Thyroid gland (tissue), 4 donors: Measurements from ENCODE around the gene BICD2.

Experiments used
- CTCF ChIP-seq, 6 experiments: fragments of 200-600 bp in 3 of 6; fragments of 450-650 bp in 3 of 6; sonication (generic) in 3 of 6; IDR thresholded peaks; one replicate each; pipeline ENCODE4 v1.5.1; 2016 to 2019; ENCODE audit warnings: antibody characterized with exemption in 6 of 6, mild to moderate bottlenecking in 2 of 6, inconsistent platforms in 1 of 6, moderate library complexity in 1 of 6
- POLR2A ChIP-seq, 2 donors: fragments of 450-650 bp; IDR thresholded peaks; one replicate each; pipeline ENCODE4 v1.6.1; 2017; ENCODE audit warnings: antibody characterized with exemption in 2 of 2, mild to moderate bottlenecking in 2 of 2, moderate library complexity in 1 of 2

- TF ChIP-seq CTCF (IDR thresholded peaks at IDR 0.05), result no peak
- TF ChIP-seq POLR2A (IDR thresholded peaks at IDR 0.05), result peak in 1 of 2 donors; percentile 21
These were observed 41.4 kb downstream of the BICD2 start for GRCh38 chr9:92723299-92723625.
